HG02610 (cell line): ENCODE results near the gene ALDH3B2.
"Not testable (repeated sequence)": the region's sequence is repeated elsewhere in the genome, so short reads cannot be mapped to it uniquely, and the experiment has no call there.

Experiments
- ATAC-seq: cut with Tn5 transposase; IDR thresholded peaks from one replicate; pipeline ENCODE4 v1.9.1; 2021; ENCODE audit warnings: mild to moderate bottlenecking, moderate library complexity; ENCODE audit not compliant: unreplicated experiment

Gene ALDH3B2

DNA sequence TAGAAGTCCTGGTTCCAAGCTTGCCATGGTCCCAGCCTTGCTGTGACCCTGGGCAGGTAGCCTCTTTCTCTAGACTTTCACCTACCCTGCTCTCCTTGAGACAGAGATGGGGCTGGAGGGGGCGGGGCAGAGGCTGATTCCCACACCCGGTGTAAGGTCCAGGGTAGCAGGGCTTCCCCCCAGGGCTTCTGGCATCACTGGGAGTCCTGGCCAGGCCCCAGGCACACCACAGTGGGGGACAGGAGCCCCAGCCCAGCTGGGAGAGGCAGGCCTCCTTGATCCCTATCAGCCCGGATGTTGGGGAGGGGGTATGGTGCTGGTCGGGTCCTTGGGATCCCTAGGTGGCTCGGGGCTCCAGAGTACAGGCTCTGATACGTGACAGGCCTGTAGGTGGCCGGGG is 43.0 kb downstream of the ALDH3B2 start:
- ATAC-seq, result no peak

DNA sequence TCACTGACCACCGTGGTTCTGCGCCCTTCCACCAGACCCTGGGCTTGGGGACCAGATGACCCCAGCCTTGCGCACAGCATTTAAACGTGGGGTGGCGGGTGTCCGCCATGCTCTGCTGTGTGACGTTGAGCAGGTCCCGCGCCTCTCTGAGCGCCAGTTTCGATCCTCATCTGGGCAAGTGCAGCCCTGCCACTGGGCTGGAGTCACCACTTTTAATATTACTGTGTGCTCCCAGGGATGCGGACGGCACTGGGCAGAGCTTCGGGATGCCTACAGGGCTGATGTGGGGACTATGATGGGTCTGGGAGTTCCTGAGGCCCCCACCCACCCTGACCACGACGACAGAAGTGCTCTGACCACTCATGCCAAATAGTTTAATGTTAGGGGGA is 43.5 kb downstream of the ALDH3B2 start:
- ATAC-seq, result no peak

DNA sequence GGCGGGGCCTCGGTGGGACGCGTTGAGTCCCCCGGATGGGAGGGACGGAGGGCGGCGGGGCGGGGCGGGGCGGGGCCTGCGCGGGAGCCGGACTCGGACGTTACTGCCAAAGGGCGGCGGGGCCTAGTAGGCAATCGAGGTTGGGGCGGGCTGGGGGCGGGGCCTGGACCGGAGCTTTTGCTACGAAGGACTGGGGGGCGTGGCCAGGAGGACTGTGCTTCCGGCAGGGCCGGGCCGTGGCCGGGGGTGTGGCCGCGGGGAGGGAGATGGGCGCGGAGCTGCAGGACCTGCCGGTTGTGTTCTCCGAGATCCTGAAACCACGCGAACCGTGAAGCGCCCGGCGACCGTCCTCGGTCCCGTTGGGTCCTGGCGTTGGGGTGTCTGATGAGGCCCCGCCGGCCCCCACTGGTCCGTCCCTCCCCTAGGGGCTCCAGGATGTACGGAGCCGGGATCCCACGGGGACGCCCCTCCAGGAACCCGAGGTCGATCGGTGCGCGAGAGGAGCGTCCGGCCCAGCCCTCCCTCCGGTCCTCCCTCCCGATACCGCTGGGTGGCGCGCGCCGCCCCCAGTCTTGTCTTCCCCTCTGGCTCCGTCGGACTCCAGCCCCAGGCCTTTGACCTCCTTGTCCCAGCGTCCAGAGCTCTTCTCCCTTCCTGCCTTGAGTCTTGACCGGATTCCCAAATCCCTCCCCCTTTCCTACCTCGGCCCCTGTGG is 44.0 kb downstream of the ALDH3B2 start:
- peak; percentile 60 for ATAC-seq

DNA sequence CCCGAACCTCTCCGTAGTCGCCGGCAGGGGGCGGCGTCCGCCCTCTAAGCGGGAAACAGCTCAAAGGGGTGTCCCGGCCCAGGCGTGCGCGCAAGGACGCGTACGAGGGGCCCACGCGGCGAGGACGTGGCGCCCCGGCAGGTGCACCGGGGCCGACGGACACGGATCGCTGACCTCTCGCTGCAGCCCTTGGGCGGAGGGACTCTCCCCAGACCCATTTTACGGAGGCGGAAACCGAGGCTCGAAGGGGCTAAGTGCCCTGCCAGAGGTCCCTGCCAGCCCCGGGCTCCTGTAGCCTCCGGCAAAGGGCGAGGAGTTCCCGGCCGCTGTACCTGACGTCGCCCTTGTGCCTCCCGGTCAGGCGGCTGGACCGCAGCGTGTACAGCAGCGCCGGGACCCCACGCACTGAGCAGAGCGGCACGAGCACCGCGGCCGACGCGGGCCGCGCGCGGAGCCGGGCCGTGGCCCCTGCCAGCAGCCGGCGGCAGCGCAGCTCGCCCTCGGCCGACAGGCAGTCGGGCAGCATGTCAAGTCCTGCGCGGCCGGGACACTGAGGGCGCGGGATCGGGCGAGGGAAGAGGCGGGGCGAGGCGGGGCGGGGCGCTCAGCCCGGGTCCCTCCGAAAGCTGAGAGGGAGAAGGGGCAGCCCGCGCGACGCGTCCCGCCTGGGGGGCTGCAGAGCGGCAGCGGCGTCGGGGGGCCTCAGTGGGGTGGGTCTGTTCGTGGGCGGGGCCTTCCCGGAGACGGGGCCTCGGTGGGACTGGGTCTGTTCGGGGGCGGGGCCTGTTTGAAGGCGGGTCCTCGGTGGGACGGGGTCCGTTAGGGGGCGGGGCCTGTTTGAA is 44.8 kb downstream of the ALDH3B2 start, which contains the start of gene NUDT8:
NUDT8 (minus strand) TSS at position 552 of the 842 bp plus-strand sequence; CDS start at position 526, 26 bp downstream.
- ATAC-seq, result peak; percentile 44

DNA sequence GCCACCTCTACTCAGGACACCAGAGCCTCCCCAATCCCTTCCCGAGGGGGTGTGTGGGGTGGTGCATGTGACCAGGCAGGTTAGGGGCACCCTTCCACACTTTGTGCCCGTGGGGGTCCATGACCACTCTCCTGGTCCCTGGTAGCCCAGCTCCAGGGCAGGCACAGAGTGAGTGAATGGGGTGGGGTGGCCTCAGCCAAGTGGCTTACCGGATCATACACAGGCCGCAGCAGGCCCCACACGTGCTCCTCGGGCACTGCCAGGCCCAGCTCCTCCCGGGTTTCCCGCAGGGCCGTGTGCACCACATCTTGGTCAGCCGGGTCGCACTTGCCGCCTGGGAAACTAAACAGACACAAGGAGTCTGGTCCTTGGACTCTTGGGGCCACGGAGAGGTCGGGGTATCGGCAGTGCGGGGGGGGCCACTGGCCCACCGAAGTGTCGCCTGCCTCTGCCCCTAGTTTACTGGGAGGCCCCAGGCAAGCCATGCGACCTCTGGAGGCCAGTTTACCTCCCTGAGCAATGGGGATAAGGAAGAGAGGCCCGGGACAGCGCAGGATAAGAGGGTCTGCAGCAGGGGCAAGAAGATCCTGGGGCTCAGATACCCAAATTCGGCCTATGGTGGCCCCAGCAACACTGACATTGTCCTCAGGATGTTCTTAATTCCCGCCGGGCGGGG is 45.6 kb downstream of the ALDH3B2 start:
- no peak for ATAC-seq

DNA sequence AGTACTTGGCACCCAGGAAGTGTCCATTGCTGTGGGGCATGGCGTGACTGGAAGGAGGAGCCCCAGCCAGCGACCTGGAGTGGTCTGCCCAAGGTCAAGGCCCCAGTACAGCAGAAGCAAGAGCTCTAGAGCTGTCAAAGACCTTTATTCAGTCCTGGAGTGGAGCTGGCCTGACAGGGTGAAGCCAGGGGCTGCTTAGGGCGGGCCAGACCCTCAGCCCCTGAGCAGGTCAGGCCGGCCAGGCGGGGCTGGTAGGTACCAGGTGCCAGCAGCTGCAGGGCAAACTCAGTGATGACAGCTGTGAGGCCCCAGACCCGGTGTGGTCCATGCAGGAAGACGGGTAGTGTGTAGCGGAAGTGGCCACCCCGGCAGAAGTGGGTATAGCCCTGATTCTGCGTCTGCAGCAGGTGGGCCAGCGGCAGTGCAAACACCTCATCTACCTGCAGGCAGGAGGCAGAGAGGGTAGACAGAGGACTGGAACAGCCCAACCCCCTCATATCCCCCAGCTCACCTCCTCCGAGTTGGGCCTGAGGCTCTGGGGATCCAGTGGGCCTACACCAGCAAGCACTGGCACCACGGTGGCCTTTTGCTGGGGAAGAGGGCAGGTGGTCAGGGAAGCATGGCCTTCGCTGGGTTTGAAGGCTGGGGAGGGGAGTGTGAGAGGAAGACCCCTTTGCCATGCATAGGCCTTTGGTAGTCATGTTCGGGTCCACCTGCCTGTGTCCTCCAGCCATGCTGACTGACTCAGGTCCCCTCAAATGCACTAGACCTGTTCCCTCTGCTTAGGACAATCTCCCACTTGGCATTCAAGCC is 46.4 kb downstream of the ALDH3B2 start:
- ATAC-seq, result no peak

DNA sequence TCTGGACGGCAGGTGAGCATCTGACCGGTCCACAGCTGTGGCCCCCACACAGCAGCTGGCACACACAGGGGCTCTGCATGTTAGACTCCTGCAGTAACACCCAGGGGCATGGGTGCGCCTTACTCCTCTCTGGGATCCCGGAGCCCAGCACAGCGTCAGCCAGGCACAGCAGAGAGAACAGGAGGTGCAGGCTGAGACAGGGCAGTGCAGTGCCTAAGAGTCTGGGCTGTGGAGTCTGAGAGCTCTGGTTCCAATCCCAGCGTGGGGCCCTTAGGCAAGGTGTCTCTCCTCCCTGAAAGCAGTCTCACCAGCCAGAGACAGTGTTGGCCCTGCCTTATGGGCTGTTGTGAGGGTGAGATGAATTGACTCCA is 47.0 kb downstream of the ALDH3B2 start:
- no peak for ATAC-seq

DNA sequence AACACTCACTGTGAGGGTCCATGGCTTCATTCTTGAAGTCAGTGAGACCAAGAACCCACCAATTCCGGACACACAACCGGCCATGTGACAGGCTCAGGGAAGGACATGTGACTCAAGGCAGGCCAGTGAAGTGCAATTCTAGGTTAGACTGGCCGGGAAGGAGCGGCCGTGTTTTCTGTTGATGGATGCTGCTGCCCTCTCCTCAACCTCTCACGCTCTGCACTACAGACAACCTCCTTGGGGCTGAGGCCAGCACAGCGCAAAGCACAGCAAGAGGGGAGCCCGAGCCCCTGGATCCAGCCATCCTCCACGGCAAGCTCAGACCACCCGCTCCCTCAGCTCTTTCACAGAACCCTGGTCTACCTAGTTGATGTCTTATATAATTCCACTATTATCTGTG is 47.5 kb downstream of the ALDH3B2 start:
- no peak for ATAC-seq

DNA sequence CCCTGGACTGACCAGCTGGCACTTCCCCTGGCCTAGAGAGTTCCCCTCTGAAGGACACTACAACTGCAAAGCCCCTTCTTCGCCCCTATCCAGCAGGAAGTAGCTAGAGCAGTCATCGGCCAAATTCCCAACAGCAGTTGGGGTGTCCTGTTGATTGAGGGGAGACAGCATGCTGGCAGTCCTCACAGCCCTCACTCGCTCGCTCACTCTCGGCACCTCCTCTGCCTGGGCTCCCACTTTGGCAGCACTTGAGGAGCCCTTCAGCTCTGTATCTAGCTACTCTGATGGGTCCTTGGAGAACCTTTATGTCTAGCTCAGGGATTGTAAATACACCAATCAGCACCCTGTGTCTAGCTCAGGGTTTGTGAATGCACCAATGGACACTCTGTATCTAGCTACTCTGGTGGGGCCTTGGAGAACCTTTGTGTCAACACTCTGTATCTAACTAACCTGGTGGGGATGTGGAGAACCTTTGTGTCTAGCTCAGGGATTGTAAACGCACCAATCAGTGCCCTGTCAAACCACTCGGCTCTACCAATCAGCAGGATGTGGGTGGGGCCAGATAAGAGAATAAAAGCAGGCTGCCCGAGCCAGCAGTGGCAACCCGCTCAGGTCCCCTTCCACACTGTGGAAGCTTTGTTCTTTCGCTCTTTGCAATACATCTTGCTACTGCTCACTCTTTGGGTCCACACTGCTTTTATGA is 48.1 kb downstream of the ALDH3B2 start:
- ATAC-seq, result not testable (repeated sequence)

DNA sequence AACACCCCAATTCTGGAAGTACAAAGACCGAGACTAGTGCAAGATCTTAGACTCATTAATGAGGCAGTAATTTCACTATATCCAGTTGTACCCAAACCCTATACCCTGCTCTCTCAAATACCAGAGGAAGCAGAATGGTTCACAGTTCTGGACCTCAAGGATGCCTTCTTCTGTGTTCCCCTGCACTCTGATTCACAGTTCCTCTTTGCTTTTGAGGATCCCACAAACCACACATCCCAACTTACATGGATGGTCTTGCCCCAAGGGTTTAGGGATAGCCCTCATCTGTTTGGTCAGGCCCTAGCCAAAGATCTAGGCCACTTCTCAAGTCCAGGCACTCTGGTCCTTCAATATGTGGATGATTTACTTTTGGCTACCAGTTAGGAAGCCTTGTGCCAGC is 50.6 kb downstream of the ALDH3B2 start:
- not testable (repeated sequence) for ATAC-seq

DNA sequence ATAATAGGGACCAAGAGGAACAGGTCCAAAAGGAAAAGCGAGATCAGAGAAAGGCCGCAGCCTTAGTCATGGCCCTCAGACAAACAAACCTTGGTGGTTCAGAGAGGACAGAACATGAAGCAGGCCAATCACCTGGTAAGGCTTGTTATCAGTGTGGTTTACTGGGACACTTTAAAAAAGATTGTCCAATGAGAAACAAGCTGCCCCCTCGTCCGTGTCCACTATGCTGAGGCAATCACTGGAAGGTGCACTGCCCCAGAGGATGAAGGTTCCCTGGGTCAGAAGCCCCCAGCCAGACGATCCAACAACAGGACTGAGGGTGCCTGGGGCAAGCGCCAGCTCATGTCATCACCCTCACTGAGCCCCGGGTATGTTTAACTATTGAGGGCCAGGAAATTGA is 51.5 kb downstream of the ALDH3B2 start:
- not testable (repeated sequence) for ATAC-seq

DNA sequence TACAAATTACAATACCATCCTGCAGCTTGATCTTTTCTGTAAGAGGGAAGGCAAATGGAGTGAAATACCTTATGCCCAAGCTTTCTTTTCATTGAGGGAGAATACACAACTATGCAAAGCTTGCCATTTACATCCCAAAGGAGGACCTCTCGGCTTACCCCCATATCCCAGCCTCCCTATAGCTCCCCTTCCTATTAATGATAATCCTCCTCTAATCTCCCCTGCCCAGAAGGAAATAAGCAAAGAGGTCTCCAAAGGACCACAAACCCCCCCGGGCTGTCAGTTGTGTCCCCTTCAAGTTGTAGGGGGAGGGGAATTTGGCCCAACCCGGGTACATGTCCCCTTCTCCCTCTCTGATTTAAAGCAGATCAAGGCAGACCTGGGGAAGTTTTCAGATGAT is 52.5 kb downstream of the ALDH3B2 start:
- not testable (repeated sequence) for ATAC-seq

DNA sequence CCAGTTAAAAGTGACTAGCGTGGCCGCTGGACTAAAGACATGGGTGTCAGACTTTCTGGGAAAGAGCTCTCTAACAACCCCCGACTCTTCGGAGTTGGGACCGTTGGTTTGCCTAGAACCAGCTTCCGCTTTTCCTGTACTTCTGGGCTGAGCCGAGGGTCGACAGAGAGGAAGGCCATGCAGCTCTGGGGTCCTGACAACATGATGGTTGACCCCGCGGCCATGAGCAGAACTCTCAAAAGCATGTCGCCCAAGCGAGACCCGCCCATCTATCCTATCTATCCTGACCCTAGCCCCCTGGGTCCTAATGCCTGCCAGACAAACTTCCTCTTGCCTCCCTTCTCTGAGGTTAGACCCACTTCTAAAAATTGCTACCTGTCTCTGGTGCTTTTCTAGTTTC is 53.8 kb downstream of the ALDH3B2 start:
- not testable (repeated sequence) for ATAC-seq

DNA sequence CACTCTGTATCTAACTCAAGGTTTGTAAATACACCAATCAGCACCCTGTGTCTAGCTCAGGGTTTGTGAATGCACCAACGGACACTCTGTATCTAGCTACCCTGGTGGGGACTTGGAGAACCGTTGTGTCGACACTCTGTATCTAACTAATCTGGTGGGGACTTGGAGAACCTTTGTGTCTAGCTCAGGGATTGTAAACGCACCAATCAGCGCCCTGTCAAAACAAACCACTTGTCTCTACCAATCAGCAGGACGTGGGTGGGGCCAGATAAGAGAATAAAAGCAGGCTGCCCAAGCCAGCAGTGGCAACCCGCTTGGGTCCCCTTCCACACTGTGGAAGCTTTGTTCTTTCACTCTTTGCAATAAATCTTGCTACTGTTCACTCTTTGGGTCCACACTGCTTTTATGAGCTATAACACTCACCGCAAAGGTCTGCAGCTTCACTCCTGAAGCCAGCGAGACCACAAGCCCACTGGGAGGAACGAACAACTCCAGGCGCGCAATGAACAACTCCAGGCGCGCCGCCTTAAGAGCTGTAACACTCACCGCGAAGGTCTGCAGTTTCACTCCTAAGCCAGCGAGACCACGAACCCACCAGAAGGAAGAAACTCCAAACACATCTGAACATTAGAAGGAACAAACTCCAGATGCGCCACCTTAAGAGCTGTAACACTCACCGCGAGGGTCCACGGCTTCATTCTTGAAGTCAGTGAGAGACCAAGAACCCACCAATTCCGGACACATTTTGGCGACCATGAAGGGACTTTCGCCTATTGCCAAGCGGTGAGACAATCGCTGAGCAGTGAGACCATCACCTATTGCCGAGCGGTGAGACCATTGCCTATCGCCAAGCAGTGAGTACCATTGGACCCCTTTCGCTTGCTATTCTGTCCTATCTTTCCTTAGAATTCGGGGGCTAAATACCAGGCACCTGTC is 54.5 kb downstream of the ALDH3B2 start:
- ATAC-seq, result not testable (repeated sequence)

DNA sequence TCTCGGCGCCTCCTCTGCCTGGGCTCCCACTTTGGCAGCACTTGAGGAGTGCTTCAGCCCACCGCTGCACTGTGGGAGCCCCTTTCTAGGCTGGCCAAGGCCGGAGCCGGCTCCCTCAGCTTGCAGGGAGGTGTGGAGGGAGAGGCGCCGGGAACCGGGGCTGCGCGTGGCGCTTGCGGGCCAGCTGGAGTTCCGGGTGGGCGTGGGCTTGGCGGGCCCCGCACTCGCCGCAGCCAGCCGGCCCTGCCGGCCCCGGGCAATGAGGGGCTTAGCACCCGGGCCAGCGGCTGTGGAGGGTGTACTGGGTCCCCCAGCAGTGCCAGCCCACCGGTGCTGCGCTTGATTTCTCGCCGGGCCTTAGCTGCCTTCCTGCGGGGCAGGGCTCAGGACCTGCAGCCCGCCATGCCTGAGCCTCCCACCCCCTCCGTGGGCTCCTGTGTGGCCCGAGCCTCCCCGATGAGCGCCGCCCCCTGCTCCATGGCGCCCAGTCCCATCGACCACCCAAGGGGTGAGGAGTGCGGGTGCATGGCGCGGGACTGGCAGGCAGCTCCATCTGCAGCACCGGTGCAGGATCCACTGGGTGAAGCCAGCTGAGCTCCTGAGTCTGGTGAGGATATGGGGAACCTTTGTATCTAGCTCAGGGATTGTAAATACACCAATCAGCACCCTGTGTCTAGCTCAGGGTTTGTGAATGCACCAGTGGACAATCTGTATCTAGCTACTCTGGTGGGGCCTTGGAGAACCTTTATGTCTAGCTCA is 55.3 kb downstream of the ALDH3B2 start:
- not testable (repeated sequence) for ATAC-seq

DNA sequence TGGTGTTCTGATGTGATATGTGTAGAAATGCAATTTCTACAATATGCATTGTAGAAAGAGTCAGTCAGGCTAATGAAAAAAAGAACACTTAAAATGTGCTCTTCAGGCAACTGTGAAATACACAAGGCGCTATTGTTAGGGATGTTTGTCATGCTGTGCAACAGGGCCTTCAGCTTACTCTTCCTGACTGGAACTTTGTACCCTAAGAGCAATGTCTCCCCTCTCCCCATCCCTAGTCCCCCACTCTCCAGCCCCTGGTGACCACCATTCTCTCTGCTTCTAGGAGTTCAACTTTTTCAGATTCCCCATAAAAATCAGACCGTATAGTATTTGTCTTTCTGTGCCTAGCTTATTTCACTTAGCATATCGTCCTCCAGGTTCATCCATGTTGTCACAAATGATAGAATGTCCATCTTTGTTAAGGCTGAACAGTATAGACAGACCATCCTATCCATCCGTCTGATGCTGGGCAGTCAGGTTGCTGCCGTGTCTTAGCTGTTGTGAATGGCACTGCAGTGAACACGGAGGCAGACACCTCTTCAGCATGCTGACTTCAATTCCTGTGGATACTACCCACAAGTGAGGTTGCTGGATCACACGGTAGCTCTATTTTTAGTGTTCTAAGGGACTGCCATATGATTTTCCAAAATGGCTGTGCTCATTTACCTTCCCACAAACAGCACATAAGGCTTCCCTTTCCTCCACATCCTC is 57.0 kb downstream of the ALDH3B2 start:
- no peak for ATAC-seq

DNA sequence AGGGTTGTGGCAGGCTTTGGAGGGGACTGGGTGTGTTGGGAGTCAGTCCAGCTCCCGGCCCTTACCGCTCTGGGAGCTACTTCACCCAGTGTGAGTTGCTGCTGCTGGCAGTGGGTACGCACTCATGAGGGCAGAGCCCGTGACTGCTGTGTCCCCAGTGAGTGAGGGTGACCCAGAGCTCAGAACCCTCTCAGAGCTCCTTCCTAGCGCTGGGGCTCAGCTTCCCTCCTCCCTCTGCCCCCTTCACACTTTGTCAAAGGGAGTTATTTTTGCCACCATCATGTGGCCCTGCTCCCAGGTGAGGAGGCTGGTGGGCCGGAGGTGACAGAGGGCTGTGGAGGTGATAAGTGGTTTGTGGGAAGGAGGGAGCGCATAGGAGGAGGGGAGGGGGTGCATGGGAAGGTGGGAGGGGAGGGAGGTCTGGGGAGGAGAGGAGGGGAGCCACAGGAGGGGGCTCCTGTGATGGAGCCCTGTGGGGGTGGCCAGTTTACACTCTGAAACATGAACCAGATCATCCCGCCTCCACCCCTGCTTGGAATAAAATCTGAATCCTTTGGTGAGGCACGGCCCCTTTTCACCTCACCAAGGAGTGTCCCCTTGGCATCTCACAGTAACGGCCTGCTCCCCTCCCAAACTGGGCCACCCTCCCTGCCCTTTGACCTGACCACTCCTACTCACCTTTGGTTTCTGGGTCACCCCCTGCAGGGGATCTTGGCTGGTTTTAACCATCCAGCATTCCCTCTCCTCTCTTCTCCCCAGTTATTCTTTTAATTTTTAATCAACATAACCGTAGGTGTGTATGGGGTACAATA is 57.8 kb downstream of the ALDH3B2 start:
- no peak for ATAC-seq
